GM12872 (cell line): Measurements from ENCODE around the gene RNF130.

Experiments used
- CTCF ChIP-seq: IDR thresholded peaks from 3 replicates; pipeline ENCODE4 v1.5.1; 2011; ENCODE audit warnings: low read depth, mild to moderate bottlenecking, low read length, moderate library complexity; ENCODE audit not compliant: insufficient read depth

The RNF130 gene

GRCh38 chr5:180116077-180116999 lies 44.8 kb upstream of the RNF130 start:
- TF ChIP-seq CTCF, result no peak

GRCh38 chr5:180115326-180116076 lies 43.9 kb upstream of the RNF130 start:
- no peak for TF ChIP-seq CTCF

GRCh38 chr5:180114304-180115003 lies 42.9 kb upstream of the RNF130 start:
- no peak for TF ChIP-seq CTCF

GRCh38 chr5:180113660-180114303 lies 42.2 kb upstream of the RNF130 start:
- no peak for TF ChIP-seq CTCF

- TF ChIP-seq CTCF, result no peak
These were observed 40.8 kb upstream of the RNF130 start for GRCh38 chr5:180112181-180112861.

GRCh38 chr5:180111273-180112002 lies 39.9 kb upstream of the RNF130 start:
- TF ChIP-seq CTCF, result no peak
